Liver (tissue), 3 donors: ENCODE results near the gene TLCD3A.

Source experiments
- ATF3 ChIP-seq: IDR thresholded peaks from 2 replicates; pipeline ENCODE4 v1.6.1; 2016; ENCODE audit warnings: antibody characterized with exemption
- CTCF ChIP-seq: fragments of 150-350 bp; IDR thresholded peaks from 2 replicates; pipeline ENCODE4 v1.5.1; 2017; ENCODE audit warnings: improper control_type of control experiment, low read depth, low read length; ENCODE audit not compliant: missing input control
- GABPA ChIP-seq, 2 donors: IDR thresholded peaks in 1 of 2; conservative IDR thresholded peaks in 1 of 2; 2 replicates each; pipeline ENCODE4 v1.6.1; 2016; ENCODE audit warnings: antibody characterized with exemption in 2 of 2, mild to moderate bottlenecking in 1 of 2, moderate library complexity in 1 of 2
- HNF4G ChIP-seq: IDR thresholded peaks from 2 replicates; pipeline ENCODE4 v1.6.1; 2016; ENCODE audit warnings: antibody characterized with exemption
- JUND ChIP-seq, 2 donors: IDR thresholded peaks; 2 replicates each; pipeline ENCODE4 v1.6.1; 2016; ENCODE audit warnings: antibody characterized with exemption in 2 of 2
- MAX ChIP-seq: IDR thresholded peaks from 2 replicates; pipeline ENCODE4 v1.6.1; 2016; ENCODE audit warnings: antibody characterized with exemption
- NR2F2 ChIP-seq: IDR thresholded peaks from 2 replicates; pipeline ENCODE4 v1.6.1; 2016; ENCODE audit warnings: antibody characterized with exemption
- RAD21 ChIP-seq, 2 donors: IDR thresholded peaks; 2 replicates each; pipeline ENCODE4 v1.6.1; 2016; ENCODE audit warnings: antibody characterized with exemption in 2 of 2, mild to moderate bottlenecking in 2 of 2
- REST ChIP-seq: IDR thresholded peaks from 2 replicates; pipeline ENCODE4 v1.6.1; 2016; ENCODE audit warnings: antibody characterized with exemption, mild to moderate bottlenecking
- RXRA ChIP-seq, 2 donors: IDR thresholded peaks; 2 replicates each; pipeline ENCODE4 v1.6.1; 2017 to 2018; ENCODE audit warnings: antibody characterized with exemption in 2 of 2, mild to moderate bottlenecking in 1 of 2
- TAF1 ChIP-seq: conservative IDR thresholded peaks from 2 replicates; pipeline ENCODE4 v1.6.1; 2016; ENCODE audit warnings: antibody characterized with exemption, mild to moderate bottlenecking
- YY1 ChIP-seq: IDR thresholded peaks from 2 replicates; pipeline ENCODE4 v1.6.1; 2016; ENCODE audit warnings: antibody characterized with exemption, mild to moderate bottlenecking
- ZBTB33 ChIP-seq: IDR thresholded peaks from 2 replicates; pipeline ENCODE4 v1.6.1; 2016; ENCODE audit warnings: antibody characterized with exemption
- donor health status: healthy.
- donor health status: healthy.

- TF ChIP-seq YY1 (no peak), CTCF (no peak), MAX (no peak), JUND (IDR thresholded peaks at IDR 0.05) (no peak), ZBTB33 (no peak), TAF1 (no peak), GABPA (IDR thresholded peaks at IDR 0.05 in 1 of 2, conservative IDR thresholded peaks at IDR 0.05 in 1 of 2) (no peak), RXRA (IDR thresholded peaks at IDR 0.05) (no peak), ATF3 (no peak), RAD21 (IDR thresholded peaks at IDR 0.05) (no peak), HNF4G (no peak), NR2F2 (no peak), REST (no peak)
These were observed 41.0 kb upstream of the TLCD3A start for GRCh38 chr17:691423-691822.
